ENCODE measurements around the gene DGKG.

DNA sequence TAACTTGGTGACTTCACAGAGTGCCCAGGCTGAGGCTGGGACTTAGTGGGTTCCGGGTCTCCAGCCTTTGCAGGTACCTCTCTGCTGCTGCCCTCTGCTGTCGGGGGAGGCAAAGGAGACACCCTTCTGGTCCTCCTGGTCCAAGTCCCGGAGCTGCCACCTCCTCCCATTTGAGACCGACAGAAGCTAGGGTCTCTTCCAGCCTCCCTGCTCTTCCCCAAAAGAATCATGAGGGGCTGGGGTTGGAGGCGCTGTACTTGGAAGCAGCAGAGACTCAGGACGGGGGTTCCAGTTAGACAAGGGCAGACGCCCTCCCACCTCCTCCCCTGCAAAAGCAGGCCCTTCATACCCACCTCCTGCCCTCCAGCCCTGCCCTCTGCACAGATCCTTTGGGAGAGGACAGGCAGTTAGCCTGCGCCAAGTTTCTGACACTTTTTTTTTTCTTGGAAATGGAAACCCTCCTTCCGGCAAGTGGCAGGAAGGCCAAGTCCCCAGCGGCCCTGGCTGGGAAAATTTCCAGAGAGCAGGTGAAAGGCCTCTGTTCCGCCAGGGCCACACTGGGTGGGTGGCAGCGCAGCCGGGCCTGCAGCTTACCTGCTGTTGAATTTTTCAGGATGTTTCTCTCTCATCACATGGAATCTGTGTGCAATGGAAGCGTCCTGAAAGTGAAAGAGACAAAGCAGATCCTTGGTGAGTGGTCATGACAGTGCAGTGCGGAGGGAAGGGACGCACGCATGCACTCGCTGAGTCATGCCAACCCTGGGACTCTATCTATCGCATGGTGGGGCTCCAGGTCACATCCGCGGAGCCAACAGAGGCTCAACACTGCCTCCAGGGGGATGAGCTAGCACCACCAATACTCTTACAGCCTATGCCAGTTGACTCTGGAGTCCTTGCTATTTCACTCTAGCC, 119.9 kb downstream of the DGKG start:
- TF ChIP-seq ZNF274 (IDR thresholded peaks at IDR 0.05; ENCODE audit: low read depth, low read length), result no peak
- no peak for TF ChIP-seq SUZ12 (IDR thresholded peaks at IDR 0.05; ENCODE audit: extremely low read depth, insufficient read depth, insufficient read length)
- TF ChIP-seq YY1 (IDR thresholded peaks at IDR 0.05; ENCODE audit: insufficient read depth, insufficient read length), result no peak

Measured in NT2/D1 (cell line).